ENCODE measurements around the gene CRISP2. TPM values are rescaled to one million over a fixed set of nuclear protein-coding genes. Genes with fewer than 3 reads are reported as not detected.

CRISP2 gene
- total RNA-seq, 1 donor from 2014 or later, result not detected

DNA sequence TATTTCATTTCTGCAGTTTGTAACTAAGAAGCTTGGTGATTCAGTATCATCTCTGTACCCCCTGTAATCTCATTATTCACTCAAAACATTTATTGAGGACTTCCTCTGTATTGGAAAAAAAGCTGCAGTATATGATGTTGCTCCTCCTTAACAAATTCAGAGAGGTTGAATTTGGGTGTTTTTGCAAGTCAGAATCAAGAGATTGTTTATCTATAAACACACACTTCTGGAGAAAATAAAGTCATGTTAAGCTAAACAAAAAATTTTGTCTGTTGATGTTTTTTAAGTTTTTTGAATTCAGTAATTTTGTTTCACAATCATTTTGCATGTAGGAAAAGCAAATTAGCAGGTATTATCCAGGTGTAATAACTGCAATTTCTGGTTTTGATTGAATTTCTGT, 65.3 kb downstream of the CRISP2 start:
- DNase-seq (ENCODE audit: low spot score), result no peak
- Mint-ChIP-seq H3K4me1 (ENCODE audit: low read depth) (no peaks in the 10 kb centered on the region), H3K27ac (no peak overlapping the region), H3K36me3 (ENCODE audit: low read depth) (no peaks in the 10 kb centered on the region), H3K4me3 (no peak overlapping the region), H3K9me3 (no peaks in the 10 kb centered on the region), H3K27me3 (ENCODE audit: insufficient read depth) (no peaks in the 10 kb centered on the region)
- intact Hi-C loops (cut with micrococcal nuclease), result no loop called here

DNA sequence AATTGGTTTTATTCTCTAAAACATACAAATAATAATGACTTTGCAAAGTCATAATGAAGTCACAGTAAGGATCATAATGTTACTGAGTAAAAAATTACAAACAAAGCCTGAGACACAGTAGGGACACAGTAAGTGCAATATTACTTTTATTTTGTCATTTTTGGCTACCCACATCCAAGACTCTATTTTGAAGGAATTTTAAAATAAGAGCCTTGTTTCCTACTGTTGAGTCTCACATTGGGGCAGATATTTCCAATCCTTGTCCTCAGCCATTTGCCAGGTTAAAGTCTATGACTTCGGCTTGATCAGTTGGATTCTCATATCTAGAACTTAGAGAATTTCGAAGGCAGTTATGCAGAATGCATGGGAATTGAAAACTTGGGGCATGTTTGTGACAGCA, 65.9 kb downstream of the CRISP2 start:
- intact Hi-C loops (cut with micrococcal nuclease), result no loop called here
- no peaks in the 10 kb centered on the region for H3K4me1 Mint-ChIP-seq (ENCODE audit: low read depth)
- H3K36me3 Mint-ChIP-seq (ENCODE audit: low read depth), result no peaks in the 10 kb centered on the region
- no peaks in the 10 kb centered on the region for H3K27me3 Mint-ChIP-seq (ENCODE audit: insufficient read depth)
- no peak overlapping the region for H3K27ac Mint-ChIP-seq
- H3K4me3 Mint-ChIP-seq, result no peak overlapping the region
- DNase-seq (ENCODE audit: low spot score), result no peak
- H3K9me3 Mint-ChIP-seq, result no peaks in the 10 kb centered on the region

DNA sequence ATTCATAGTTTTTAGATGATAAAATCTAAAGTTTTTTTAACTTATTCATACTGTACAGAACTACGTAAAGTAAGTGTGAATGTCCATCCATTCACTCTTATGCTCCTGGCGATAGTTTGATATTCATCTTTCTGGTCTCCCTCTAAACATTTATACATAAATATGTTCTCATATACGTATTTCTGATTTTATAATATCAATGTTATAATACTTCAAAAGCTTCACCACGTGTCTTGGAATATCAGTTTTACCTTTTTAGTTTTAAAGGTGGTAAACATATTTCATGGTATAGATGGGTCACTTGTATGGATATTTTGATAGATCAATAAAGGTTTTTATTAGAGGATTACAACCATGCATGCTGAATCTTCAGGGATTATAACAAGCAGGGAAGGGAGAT, 66.4 kb downstream of the CRISP2 start:
- no peaks in the 10 kb centered on the region for H3K27me3 Mint-ChIP-seq (ENCODE audit: insufficient read depth)
- intact Hi-C loops (cut with micrococcal nuclease), result no loop called here
- no peak overlapping the region for H3K27ac Mint-ChIP-seq

DNA sequence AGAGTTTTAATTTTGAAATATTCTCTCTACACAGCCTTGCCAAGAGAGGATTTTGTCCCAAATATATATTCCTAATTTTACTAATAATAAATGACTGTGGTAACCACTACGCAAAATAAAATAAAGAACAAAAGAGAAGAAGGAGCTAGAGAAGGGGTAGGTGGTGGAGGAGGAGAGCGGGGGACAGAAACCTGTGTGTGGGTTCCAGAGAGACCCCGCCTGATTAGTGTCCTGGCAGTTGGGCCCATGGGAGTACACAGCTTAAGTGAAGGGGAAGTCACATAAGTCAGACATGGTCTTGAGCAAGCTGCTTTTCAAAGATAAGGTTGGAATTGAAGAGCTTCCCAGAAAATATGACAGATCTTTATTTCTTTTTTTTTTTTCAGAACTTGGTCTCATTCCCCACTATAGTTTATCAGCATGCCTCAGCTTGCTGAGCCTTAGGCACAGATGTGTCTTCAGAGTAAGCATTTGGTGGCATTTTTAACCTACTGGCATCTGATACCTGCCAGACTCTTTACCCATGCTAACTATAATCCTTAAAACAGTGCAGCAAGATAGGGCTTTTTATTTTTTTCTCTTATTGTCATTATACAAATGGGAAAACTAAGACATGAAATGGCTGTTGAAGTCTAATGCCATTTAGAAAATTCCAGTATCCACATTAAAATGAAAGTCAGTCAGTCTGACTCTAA, 67.1 kb downstream of the CRISP2 start:
- Mint-ChIP-seq H3K4me1 (ENCODE audit: low read depth) (no peaks in the 10 kb centered on the region), H3K27ac (no peak overlapping the region), H3K4me3 (no peak overlapping the region), H3K9me3 (no peaks in the 10 kb centered on the region), H3K27me3 (ENCODE audit: insufficient read depth) (no peaks in the 10 kb centered on the region), H3K36me3 (ENCODE audit: low read depth) (no peaks in the 10 kb centered on the region)
- no peak for DNase-seq (ENCODE audit: low spot score)
- intact Hi-C loops (cut with micrococcal nuclease), result no loop called here

More for the DNA sequence above, 66.4 kb downstream of the CRISP2 start:
- no peak for DNase-seq (ENCODE audit: low spot score)
- Mint-ChIP-seq H3K4me3 (no peak overlapping the region), H3K9me3 (no peaks in the 10 kb centered on the region), H3K36me3 (ENCODE audit: low read depth) (no peaks in the 10 kb centered on the region), H3K4me1 (ENCODE audit: low read depth) (no peaks in the 10 kb centered on the region)

DNA sequence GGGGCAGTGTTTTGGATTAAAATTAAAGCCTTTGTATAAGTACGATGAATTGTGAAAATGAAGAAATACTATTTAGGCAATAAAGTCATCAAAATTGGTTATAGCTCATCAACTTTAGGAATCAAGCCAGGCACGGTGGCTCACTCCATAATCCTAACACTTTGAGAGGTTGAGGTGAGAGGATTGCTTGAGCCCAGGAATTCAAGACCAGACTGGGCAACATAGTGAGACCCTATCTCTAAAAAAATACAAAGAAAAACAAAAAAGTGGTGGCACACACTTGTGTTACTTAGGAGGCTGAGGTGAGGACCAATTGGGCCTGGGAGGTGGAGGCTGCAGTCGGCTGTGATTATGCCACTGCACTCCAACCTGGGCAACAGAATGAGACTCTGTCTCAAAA, 68.2 kb downstream of the CRISP2 start:
- Mint-ChIP-seq H3K4me1 (ENCODE audit: low read depth) (no peaks in the 10 kb centered on the region), H3K27me3 (ENCODE audit: insufficient read depth) (no peaks in the 10 kb centered on the region)
- DNase-seq (ENCODE audit: low spot score), result no peak

More for the DNA sequence above, 68.2 kb downstream of the CRISP2 start:
- Mint-ChIP-seq H3K27ac (no peak overlapping the region), H3K9me3 (no peaks in the 10 kb centered on the region), H3K4me3 (no peak overlapping the region), H3K36me3 (ENCODE audit: low read depth) (no peaks in the 10 kb centered on the region)
- intact Hi-C loops (cut with micrococcal nuclease), result no loop called here

Other genes with a start within 250 kb of the CRISP2 start
- not detected in 2 replicates for gene GLYATL3, start 213.6 kb downstream of the CRISP2 start, total RNA-seq
- not detected in 2 replicates for gene C6orf141, start 162.9 kb downstream of the CRISP2 start, total RNA-seq
- not detected in 2 replicates for gene RHAG, start 76.7 kb downstream of the CRISP2 start, total RNA-seq
- gene CRISP3, start 30.8 kb upstream of the CRISP2 start, total RNA-seq, result not detected in 2 replicates
- gene PGK2, start 73.7 kb upstream of the CRISP2 start, total RNA-seq, result not detected in 2 replicates
- not detected in 2 replicates for gene CRISP1, start 153.0 kb upstream of the CRISP2 start, total RNA-seq